Measurements from ENCODE around the gene SLC25A23.

SLC25A23 gene

DNA sequence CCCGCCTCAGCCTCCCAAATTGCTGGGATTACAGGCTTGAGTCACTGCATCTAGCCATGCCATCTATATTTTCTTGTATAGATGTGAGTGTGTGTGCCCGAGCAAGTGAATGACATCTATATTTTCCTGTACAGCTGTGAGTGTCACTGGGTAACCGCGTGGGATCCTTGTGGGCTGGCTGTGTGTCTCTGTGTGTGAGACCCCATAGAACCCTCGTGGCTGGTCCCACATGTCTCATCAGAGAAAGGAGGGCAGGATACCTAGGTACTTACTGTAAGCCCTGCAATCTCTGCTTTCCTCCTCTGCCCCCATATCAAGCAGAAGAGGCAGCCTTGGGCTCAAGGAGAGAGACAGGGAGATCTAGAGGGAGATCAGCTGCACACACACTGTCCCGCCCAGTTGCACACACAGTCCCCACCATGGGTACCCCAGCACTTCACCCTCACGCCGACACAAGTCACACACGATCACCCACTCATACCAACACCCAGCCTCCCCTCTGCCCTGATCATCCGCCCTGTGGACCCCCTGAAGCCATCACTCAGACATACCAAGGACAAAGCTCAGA lies 21.3 kb upstream of the SLC25A23 start:
- DNase-seq (ENCODE audit: low read depth), result no peak
- no peak overlapping the region for H3K4me3 ChIP-seq (ENCODE audit: control insufficient read depth, low read depth, low read length)

DNA sequence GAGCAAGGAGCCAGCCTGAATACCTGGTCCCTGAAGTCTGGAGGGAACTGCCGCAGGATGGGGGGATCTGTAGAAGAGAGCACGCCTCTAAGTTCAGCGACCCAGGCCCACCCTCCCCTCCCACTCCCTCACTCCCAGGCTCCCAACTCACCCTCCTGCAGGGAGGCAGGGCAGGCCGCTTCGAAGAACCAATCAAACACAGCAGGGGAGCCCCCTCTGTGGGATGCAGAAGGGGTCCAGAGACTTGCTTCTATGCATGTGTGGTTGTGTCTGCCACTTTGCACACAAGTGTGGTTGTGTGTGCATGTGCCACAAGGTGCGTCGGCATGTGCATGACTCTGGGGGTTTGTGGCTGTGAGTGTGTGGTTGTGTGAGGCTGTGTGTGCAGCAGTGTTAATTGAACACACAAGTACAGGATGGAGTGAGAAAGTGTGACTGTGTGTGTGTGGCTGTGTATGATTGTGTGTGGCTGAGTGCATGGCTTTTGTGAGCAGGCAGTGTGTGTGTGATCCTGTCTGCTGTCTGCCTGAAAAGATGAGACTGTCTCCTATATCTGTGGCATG lies 20.3 kb upstream of the SLC25A23 start:
- no peak for TF ChIP-seq CTCF (conservative IDR thresholded peaks at IDR 0.05; ENCODE audit: control insufficient read depth, insufficient read depth, low read depth, low read length)
- H3K4me3 ChIP-seq (ENCODE audit: control insufficient read depth, low read depth, low read length), result no peak overlapping the region
- no peak for DNase-seq (ENCODE audit: low read depth)

More for the DNA sequence above, 21.3 kb upstream of the SLC25A23 start:
- no peak for TF ChIP-seq CTCF (conservative IDR thresholded peaks at IDR 0.05; ENCODE audit: control insufficient read depth, insufficient read depth, low read depth, low read length)

DNA sequence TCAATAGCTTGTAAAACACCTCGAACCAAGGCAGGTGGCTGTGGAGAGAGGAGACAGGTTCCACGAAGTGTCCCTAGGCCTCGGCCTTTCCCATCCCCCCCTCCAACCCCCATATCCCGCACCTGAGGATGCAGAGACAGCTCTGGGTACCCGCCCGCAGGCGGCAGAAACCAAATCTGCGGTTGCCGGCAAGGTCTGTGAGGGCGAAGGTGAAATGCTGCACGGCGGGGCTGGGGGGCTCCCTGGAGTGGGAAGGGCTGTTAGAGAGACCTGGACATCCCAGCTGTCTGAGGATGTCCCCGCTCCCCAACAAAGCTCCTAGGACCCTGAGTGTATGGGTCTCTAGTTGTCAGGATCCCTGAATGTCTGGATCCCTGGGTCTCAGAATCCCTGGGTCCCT lies 19.2 kb upstream of the SLC25A23 start:
- no peak for DNase-seq (ENCODE audit: low read depth)
- H3K4me3 ChIP-seq (ENCODE audit: control insufficient read depth, low read depth, low read length), result no peak overlapping the region
- no peak for TF ChIP-seq CTCF (conservative IDR thresholded peaks at IDR 0.05; ENCODE audit: control insufficient read depth, insufficient read depth, low read depth, low read length)

- DNase-seq (ENCODE audit: low read depth), result no peak
- TF ChIP-seq CTCF (conservative IDR thresholded peaks at IDR 0.05; ENCODE audit: control insufficient read depth, insufficient read depth, low read depth, low read length), result no peak
- no peak overlapping the region for H3K4me3 ChIP-seq (ENCODE audit: control insufficient read depth, low read depth, low read length)
Measured at GRCh38 chr19:6476896-6477431, 17.4 kb upstream of the SLC25A23 start.

DNA sequence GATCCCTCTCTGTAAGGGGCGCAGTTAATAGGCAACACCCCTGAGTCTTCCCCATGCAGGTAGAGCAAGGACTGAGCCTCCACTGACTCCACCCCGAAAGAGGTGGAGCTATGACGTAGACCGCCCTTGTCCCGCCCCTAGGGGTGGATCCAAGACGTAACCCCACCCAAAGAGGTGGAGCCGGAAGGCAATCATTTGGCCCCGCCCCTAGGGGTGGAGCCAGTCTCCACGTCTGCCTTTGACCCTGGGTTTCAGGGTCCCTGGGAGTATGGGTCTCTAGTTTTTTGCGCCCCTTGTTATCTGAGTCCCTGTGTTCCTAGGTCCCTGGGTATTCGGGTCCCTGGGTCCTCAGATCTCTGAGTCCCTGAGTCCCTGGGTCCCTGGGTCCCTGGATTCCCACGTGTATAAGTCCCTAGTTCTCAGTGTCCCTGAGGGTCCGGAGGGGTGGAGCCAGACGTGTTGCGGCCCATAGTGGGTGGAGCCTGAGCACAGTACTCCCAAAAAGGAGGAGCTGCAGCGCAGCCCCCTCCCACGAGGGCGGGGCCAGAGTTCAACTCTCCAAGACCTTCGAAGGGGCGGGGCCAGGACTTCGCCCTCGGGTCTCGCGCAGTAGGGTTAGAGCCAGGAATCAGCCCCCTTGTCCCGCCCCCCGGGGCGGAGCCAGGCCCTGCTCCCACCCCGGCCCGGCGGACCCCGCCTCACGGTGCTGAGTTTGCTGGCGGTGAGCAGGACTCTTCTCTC lies 16.7 kb upstream of the SLC25A23 start:
- no peak for TF ChIP-seq CTCF (conservative IDR thresholded peaks at IDR 0.05; ENCODE audit: control insufficient read depth, insufficient read depth, low read depth, low read length)
- peak; percentile 40 for DNase-seq (ENCODE audit: low read depth)
- H3K4me3 ChIP-seq (ENCODE audit: control insufficient read depth, low read depth, low read length), result no peak overlapping the region

DNA sequence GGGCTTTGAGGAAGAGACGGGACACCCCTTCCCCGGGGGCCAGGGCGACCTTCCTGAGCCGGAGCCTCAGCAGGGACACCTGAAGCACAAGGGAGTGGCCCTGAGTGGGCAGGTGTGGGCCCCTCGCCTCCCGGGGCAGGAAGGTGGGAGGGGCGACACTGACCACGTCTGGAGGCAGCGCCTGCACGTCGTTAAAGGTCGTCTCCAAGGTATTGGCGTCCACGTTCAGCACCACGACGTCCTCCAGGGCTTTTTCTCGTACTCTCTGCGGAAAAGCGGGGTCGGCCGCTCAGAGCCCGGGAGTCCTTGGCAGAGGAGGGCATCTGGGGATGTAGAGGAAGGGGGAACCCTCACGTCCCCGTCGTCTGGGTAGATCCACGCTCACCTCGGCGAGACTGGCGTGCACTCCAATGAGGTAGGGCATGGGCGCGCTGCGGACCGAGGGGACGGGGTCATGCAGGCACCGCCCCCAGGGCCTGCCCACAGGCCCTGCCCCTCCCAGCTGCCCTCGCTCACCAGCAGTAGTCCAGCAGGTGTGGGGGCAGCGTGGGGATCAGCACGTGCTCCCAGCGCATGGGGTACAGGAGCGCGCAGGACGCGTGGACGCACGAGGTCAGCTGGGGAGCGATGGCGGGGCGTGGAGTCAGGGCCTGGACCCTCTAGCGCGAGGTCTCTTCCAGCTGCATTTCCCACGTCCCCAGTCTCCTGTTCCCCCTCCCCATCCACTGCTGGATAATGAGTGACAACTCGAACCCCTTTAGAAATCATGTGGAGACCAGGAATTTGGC lies 15.9 kb upstream of the SLC25A23 start:
- H3K4me3 ChIP-seq (ENCODE audit: control insufficient read depth, low read depth, low read length), result no peak overlapping the region
- TF ChIP-seq CTCF (conservative IDR thresholded peaks at IDR 0.05; ENCODE audit: control insufficient read depth, insufficient read depth, low read depth, low read length), result no peak
- no peak for DNase-seq (ENCODE audit: low read depth)
